GM11168 (cell line): ENCODE data around the gene SLIT3.

Source experiments
- in situ Hi-C: fragments of 300-500 bp; cut with MboI; formaldehyde crosslinking; loops from one replicate; pipeline ENCODE4 v1.12.0; 2022; ENCODE audit warnings: low sequenced_read_pairs; ENCODE audit not compliant: unreplicated experiment

Gene SLIT3

DNA sequence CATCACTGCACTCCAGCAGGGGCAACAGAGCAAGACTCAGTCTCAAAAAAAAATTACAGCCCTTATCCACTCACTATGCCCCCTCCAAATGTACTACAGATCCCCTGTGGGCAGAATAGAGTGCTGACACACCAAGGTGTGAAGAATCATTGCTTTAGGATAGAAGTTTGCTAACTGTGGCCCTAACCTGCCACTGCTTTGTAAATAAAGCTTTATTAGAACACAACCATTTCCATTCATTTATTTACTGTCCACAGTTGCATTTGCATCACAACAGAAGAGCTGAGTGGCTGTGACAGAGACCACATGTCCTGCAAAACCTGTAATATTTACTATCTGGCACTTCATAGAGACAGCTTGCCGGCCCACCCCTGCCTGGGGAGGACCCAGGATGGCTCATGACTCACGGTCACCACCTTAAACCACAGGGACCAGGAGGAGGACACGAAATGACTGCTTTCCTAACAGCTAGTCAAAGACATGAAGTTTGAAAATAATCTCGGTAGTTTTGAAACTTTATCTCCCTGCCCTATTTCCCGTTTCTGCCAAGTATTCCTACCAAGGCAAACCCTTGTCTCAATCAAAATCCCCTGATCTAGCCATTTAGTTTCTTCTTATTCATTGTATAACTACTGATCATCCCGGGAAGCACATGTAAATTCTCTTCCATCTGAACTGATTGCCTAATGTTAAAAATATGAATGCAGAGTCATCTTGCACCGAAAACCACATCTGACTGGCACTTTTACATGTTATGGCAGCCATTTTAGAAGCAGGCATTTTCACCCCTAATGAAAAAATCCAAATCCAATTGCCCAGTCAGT lies 206.1 kb downstream of the SLIT3 start:
- in situ Hi-C loops = no loop called here

DNA sequence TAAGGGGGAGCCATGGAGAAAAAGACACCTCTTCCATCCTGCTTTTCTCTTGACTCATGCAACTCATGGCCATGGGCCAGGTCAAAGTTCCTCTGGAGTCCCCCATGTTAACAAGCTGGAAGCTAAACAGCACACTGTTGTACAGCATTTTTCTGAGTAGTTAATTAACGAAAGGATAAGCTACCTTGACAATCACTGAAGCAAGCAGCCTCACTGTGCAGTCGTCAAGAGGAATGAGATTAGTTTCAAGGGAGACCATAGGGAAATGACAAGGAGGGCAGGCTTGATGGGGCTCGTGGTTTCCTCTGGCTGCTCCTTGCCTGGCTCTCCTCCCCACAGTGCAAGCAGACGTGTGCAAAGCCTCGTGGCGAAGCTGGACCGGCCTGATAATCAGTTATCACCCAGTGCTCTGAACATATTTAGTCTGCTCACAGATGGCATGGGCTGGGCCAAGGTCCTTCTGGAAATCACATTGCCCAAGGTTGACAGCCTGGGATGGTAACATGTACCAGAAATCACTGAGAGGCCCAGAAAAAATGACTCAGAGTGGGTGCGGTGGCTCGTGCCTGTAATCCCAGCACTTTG lies 209.5 kb downstream of the SLIT3 start:
- in situ Hi-C loops = no loop called here

DNA sequence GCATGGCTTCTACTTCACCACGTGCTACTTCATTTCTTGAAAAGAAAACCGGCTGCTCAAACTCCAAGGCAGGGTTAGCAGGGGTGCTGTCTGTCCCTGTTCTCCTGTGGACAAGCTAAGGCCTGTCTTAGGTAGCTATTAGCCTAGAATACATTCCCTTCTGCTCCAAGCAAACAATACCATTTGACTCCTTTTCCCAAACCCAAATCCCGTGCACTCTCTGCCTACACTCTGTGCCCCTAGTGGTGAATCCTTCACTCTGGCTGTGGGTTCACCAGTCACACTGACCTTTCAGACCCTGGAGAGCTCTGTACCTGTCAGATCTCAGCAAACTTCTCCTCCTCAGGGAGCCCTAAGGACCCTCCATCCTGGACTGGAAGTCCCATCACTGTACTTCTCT lies 211.6 kb downstream of the SLIT3 start:
- in situ Hi-C loops = no loop called here

- in situ Hi-C loops = no loop called here
Measured at GRCh38 chr5:169088028-169088725, 212.8 kb downstream of the SLIT3 start.

DNA sequence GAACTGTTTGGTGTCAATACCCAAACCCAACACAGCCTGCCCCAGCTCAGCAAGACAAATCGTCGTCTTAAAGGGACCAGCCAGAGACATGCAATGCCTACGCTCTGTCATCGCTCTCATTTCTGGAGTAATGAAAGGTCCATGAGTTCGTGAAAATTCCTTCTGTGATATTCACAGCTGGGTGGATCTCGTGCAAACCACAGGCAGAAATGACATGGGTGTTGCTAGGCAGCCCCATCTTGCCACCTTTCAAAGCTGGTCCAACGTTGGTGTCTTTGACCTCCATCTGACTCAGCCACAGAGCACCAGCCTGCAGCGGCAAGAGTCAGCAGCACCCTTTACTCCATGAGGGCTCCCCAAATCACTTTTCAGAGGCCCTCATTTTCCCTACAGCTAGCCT lies 215.3 kb downstream of the SLIT3 start:
- in situ Hi-C loops = no loop called here

DNA sequence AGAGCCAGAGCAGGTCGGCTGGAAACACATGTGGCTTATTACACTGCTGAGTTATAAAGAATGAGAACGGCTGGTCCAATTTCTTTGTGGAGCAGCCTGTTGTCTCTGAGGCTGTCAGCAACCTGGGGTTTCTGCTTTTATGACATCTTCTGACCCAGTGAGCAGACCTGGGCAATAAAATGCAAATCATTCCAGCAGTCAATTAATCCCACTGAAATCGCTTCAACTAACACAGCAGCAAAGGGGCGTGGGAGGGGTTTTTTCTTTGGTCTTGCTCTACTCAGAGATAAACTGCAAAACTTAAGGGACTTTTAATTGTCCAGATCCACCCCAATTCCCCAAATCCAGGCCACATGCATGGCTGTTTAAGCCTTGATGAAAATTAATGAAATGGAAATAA lies 215.7 kb downstream of the SLIT3 start:
- in situ Hi-C loops = no loop called here

- in situ Hi-C loops = no loop called here
Measured at GRCh38 chr5:169084775-169085174, 216.2 kb downstream of the SLIT3 start.

DNA sequence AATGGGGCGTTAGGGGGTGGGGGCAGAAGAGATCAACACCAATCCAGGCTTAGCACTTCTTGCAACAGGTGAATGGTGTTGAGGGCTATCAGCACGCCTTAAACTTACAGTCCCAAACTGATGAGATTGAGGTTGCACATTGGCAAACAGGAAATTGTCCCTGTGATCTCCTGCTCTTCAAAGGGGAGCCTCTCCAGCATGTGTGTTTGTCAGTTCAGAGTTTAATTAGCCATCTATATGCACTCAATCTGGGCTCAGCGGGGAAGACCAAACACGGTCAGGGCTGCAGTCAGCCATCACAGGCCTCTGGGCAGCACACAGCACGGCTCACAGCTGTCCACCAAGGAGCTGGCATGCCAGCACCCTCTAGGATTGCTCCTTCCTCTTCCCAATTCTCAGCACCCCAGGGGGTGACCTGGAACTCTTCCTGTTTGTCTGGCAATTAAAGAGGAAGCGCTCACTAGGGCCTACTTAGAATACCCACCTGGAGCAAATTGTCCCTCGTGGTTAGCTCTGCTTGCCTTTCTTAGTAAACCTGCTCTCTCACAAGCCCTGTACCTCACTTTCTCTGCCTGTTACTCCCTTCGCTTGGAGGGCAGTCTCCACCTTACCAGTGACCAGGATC lies 217.4 kb downstream of the SLIT3 start:
- in situ Hi-C loops = no loop called here

DNA sequence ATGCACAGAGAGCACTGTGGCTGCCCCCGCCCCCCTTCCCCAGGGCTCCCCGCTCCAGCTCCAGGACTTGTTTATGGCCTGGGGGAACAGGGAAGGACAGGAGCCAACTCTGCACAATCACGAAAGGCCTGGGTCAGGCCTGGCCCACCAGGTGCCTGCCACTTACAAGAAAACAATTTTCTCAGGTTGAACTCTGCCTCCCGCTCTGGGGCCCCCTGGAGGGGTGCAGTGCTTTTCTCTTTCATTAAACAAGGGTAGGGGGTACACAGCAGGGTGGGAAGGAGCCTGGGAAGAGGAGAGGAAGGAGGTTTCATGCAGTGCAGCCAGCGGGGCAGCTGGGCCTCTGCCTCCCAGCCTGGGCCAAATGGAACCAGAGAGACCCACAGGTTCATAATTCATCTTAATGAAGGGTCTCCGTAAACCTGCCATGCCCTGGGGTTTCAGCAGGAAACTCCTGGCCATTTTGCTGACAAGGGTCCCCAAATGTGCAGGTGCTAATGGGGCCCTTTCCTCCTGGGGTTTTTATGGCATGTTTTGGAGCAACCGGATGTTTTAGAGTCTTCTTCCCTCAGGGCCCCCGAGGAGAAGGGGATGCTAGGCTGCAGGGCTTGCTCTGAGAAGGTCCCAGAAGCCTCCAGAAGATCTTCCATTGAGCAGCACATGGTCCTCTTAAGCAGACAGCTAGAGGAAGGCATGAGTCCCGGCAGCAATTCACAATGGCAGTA lies 219.8 kb downstream of the SLIT3 start:
- in situ Hi-C loops = no loop called here

- in situ Hi-C loops = no loop called here
Measured at GRCh38 chr5:169080448-169080911, 220.5 kb downstream of the SLIT3 start.

DNA sequence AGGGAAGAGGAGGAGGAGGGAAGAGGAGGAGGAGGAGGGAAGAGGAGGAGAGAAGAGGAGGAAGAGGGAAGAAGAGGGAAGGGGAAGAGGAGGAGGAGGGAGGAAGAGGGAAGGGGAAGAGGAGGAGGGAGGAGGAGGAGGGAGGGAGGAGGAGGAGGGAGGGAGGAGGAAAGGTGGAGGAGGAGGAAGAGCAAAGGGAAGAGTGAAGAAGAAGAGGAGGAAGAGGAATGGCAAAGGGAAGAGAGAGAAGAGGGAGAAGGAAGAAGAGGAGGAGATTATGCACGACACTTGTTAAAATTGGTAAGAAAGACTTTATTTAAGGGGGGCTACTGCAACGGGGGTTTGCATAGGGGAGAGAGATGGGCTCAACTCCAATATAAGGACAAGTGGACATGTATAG lies 221.2 kb downstream of the SLIT3 start:
- in situ Hi-C loops = no loop called here

DNA sequence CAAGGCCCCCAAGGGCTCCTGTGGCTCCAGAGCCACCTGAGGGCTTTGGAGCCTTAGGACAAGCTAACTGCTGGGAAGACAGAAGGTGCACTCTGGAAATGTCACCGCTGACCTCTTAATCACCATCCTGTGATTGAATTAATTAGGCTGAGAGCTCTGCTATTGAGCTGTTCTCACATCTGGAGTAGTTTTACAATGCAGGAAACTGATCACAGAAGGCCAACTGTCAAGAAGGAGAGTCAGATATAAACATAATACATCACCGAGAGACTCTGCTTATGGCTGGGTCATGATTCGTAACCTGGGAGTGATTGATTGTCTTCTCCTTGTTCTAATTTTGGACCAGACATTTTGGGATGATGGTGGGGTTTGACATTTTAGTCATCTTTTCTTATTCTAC lies 226.1 kb downstream of the SLIT3 start:
- in situ Hi-C loops = no loop called here

GRCh38 chr5:169072233-169072632 lies 228.7 kb downstream of the SLIT3 start:
- in situ Hi-C loops = no loop called here

DNA sequence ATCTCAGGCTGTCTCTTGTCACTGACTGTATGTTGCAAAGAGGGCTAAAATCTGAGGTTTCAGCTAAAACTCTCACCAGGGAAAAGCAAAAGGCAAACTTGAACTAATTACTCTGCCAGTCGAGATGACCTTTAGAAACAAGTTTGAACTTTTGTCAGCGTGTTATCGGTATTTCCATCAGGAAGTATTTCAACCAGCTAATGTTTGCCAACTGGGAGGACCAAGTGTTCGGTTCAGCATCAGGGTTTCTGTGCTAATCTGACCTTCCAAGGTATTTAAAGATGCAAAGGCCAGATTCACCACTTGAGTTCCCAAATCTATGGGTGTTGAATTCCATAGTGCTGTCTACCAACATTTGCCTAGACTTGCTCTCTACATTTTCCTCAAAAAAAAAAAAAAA lies 230.5 kb downstream of the SLIT3 start:
- in situ Hi-C loops = no loop called here

DNA sequence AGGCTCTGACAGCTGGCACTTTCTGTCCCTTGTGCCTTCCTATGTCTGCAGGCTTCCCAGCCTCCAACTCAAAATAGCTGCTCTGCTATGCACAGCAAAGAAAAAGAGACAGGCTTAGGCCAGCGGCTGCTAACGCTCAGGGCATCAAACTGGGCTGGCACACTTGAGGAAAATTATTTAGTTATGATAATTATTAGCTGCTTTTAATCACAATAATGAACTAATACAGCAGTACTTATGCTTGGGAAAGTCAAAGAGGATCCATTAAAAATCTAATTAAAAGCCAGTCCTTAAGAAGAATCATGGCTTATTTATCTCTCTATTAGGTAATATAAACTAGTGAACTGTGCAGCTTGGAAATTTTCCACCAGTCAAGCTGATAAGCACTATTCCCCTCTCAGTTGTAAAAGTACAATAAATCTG lies 233.2 kb downstream of the SLIT3 start:
- in situ Hi-C loops = no loop called here

DNA sequence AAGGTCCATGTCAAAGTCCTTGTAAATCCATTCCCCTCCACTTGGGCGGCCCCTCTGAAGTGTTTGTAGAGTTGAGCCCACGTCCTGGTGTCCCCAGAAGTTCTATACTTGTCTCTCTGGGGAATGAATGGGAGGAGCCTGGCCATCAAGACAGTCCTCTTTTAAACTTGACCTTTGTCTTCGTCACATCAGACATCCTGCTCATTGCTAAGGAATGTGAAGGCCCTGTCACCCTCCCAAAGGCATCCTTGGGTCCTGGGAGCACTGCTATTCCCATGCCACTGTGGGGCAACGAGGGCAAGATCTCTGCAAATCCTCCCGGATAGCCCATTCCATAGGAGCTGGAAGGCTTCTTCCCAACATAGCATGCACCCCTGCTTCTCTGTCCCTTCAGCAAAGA lies 235.5 kb downstream of the SLIT3 start:
- in situ Hi-C loops = no loop called here

- in situ Hi-C loops = no loop called here
Measured at GRCh38 chr5:169064093-169064492, 236.8 kb downstream of the SLIT3 start.

DNA sequence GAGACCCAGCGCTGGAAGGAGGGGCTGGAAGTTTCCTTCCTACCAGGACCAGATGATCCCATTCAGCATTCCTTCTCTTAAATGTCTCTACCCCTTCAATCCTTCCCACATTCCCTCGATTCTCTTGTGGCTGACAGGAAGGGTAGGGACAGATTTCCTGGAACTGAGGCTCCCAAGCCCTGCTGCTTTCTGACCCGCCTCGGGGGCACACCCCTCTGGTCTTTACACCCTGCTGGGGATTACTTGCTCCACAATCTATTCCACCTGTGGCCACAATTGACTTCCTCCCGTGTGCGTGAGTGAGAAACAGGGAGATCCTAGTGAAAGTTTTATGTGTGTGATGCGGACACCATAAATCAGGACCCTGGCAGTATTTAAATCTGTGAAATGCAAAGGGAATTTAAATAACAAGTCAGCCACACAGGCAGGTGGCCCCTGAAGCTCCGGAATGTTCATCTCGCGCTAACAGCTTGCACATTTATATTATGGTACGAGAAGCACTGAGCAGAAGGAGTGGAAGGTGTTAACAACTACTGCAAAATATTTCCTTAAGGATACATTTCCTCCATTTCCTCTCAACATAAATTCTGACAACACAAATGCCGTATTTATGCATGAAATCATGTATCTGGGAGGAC lies 237.5 kb downstream of the SLIT3 start:
- in situ Hi-C loops = no loop called here

GRCh38 chr5:169062690-169063089 lies 238.2 kb downstream of the SLIT3 start:
- in situ Hi-C loops = no loop called here

- in situ Hi-C loops = no loop called here
Measured at GRCh38 chr5:169054506-169054905, 246.4 kb downstream of the SLIT3 start.
